Measurements from ENCODE around the gene ZP1.

The ZP1 gene

DNA sequence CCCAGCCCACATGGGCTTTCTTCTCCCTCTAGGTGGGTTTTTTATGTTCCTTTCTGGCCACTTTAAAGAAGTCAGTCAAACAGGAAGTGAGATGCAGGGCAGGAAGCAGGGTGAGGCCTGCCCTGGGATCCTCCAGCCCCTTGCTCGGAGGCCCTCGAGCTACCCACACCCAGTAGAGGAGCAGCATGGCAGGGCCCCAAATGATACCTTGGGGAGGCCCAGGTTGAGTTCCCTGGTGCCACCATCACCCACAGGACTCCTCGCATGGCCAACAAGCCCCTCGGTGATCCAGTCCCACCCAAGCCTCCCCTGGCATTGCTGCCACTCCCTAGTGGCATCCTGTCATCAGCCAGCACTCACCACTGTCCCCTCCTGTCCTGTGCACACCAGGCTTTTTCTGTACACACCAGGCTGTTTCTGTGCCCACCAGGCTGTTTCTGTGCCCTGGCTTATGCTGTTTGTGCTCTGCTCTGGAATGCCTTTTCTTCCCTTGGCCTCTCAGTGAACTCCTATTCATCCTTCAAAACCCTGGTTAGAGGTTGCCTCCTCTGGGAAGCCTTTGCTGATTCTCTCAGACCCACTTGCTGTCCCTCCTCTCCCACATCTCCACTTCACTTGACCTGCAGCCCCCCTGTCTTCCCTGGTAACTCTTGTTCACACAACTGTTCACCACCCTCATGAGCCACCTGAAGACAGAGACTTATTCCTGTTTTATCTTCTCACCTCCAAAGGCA lies 8.4 kb upstream of the ZP1 start:
- peaks cover 0 to 8% of the 10 kb centered on the region in 2 donors for H3K27me3 Mint-ChIP-seq
- no peaks in the 10 kb centered on the region for H3K36me3 Mint-ChIP-seq (ENCODE audit: insufficient read depth)
- DNase-seq (no peak), ATAC-seq (replicated peaks) (no peak)
- H3K9me3 Mint-ChIP-seq, result no peaks in the 10 kb centered on the region
- no peak overlapping the region for H3K4me3 Mint-ChIP-seq
- H3K4me1 Mint-ChIP-seq (ENCODE audit: low read depth in 2 of 2), result peaks cover 5 to 7% of the 10 kb centered on the region in 2 donors
- H3K27ac Mint-ChIP-seq, result peak overlapping the region; percentile 18 to 73

DNA sequence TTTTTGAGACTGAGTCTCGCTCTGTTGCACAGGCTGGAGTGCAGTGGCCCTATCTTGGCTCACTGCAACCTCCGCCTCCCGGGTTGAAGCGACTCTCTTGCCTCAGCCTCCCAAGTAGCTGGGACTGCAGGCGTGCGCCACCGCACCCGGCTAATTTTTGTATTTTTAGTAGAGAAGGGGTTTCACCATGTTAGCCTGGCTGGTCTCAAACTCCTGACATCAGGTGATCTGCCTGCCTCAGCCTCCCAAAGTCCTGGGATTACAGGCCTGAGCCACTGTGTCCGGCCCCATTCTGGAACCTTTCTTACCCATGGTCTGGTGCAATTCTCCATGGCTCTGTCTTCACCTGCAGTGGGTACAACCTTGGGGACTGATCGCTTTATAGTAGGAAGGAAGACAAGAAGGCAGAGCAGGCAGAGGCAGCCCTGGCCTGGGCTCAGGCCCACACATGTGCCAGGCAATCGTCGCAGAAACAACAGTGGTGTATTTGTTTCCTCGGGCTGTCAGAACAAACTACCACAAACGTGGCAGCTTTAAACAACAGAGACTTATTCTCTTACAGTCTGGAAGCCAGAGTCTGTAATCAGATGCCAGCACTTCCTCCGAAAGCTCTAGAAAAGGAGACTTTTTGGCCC lies 7.6 kb upstream of the ZP1 start:
- Mint-ChIP-seq H3K9me3 (no peaks in the 10 kb centered on the region), H3K4me1 (ENCODE audit: low read depth in 2 of 2) (peaks cover 5 to 7% of the 10 kb centered on the region in 2 donors), H3K27ac (peak overlapping the region in 1 of 2 donors; percentile 18), H3K36me3 (ENCODE audit: insufficient read depth) (no peaks in the 10 kb centered on the region), H3K4me3 (no peak overlapping the region), H3K27me3 (peaks cover 0 to 8% of the 10 kb centered on the region in 2 donors)
- ATAC-seq (replicated peaks) (no peak), DNase-seq (no peak)

DNA sequence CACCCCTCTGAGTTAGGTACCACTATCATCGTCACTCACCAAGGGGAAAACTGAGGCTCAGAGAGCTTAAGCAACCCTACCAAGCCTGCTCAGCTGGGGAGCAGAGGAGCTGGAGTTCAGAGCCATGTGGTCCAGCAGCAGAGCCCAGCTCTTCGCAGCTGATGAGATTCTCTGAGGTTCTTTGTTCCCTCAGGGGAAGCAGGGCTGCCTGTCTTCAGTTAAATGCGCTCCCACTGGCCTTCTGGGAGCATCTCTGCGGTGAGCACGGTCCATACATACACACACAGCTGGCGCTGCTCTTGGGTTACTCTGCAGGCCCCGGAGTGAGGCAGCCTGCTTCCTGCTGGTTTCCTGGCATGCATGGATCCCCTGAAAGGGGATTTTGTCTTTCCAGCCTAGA lies 6.4 kb upstream of the ZP1 start:
- DNase-seq (no peak), ATAC-seq (replicated peaks) (no peak)
- peaks cover 0 to 8% of the 10 kb centered on the region in 2 donors for H3K27me3 Mint-ChIP-seq
- H3K36me3 Mint-ChIP-seq (ENCODE audit: insufficient read depth), result no peaks in the 10 kb centered on the region
- no peak overlapping the region for H3K27ac Mint-ChIP-seq
- H3K9me3 Mint-ChIP-seq, result no peaks in the 10 kb centered on the region
- peaks cover 5 to 7% of the 10 kb centered on the region in 2 donors for H3K4me1 Mint-ChIP-seq (ENCODE audit: low read depth in 2 of 2)
- H3K4me3 Mint-ChIP-seq, result no peak overlapping the region

DNA sequence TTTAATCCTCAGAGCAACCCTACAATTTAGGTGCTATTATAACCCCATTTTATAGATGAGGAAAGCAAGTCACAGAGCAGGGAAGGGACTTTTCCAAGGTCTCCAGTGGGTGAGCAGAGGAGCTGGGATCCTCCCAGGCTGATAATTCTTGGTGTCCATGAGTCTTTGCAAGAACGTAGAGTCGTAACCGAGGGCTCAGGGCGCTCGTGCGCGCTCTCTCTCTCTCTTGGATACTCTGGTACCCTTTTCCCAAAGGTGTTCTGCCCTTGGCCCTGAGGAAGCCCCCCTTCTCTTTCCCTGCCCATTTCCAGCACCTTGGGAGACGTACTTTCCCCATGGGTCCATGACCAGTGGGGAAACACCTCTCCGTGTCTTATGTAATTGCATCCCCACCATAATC lies 5.2 kb upstream of the ZP1 start:
- Mint-ChIP-seq H3K27me3 (peaks cover 0 to 8% of the 10 kb centered on the region in 2 donors), H3K4me3 (no peak overlapping the region), H3K27ac (no peak overlapping the region), H3K9me3 (no peaks in the 10 kb centered on the region), H3K36me3 (ENCODE audit: insufficient read depth) (no peaks in the 10 kb centered on the region), H3K4me1 (ENCODE audit: low read depth in 2 of 2) (peaks cover 5 to 7% of the 10 kb centered on the region in 2 donors)
- ATAC-seq (replicated peaks) (no peak), DNase-seq (no peak)

DNA sequence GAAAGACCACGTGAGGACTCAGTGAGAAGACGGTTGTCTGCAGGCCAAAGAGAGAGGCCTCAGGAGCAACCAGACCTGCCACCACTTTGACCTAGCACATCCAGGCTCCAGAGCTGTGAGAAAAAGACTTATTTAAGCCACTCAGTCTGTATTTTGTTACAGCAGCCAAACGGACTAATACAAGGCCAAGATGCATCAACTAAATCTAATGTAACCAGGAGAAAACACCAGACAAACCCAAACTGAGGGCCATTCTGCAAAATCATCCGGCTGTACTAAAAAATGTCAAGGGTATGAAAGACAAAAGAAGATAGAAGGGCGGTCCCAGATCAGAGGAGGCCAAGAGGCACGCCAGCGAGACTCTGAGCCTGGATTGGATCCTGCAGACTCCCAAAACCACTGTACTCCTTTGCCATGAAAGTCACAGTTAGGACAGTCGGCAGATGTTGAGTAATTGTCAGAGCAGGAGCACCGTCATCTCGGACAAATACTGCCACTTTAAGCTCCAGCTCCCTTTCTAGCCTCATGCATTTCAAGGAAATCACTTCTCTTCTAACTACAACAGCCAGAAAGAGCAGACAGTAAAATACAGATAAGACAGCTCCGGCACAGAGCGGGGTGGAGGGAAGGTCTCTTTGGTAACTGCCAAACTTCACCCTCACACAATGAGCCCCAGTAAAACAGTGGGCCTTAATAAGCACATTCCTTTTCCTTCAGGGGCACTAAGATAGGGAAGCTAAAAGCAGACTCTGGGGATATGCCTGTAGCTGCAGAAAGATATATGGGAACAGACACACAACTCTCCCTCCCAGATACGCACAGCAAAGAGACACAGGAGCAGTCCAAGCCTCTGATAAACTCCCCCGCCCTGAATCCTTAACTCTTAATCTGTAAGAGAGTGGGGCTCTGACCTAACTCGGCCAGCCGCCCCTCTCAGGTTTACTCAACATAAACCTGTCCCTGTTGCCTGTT lies 3.5 kb upstream of the ZP1 start:
- peak overlapping the region in 1 of 2 donors; percentile 30 for H3K27ac Mint-ChIP-seq
- H3K36me3 Mint-ChIP-seq (ENCODE audit: insufficient read depth), result no peaks in the 10 kb centered on the region
- H3K9me3 Mint-ChIP-seq, result no peaks in the 10 kb centered on the region
- DNase-seq, result no peak
- no peak overlapping the region for H3K4me3 Mint-ChIP-seq
- peaks cover 0 to 14% of the 10 kb centered on the region in 2 donors for H3K27me3 Mint-ChIP-seq
- H3K4me1 Mint-ChIP-seq (ENCODE audit: low read depth in 2 of 2), result peaks cover 0 to 5% of the 10 kb centered on the region in 2 donors
- ATAC-seq (replicated peaks), result no peak

DNA sequence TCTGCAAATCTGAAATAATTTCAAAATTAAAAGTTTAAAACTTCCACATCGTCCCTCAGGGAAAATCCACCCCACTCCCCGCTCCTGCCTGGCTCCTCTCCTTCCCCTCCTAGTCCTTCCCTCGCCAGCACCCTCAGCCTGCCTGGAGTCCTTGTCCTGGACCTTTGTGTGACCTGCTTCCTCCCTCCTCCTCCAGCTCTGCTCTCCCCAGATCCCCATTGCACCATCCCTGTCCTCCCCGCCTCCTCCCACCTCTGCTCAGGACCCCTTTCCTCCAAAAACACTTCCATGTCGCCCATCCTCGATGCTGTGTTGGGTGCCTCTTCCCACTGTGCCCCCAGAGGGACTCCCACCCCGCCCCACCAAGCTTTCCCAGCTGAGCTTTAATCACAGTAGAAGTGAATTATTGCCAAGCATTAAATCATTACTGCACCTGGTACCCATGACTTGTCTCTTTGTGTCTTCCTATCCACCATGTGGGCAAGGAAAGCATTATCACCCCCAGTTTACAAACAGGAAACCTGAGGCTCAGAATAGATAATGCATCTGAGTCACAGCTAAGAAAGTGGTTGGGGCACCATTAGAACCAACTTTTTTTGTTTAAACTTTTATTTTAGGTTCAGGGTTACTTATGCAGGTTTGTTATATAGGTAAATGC lies 2.4 kb upstream of the ZP1 start:
- Mint-ChIP-seq H3K36me3 (ENCODE audit: insufficient read depth) (no peaks in the 10 kb centered on the region), H3K9me3 (no peaks in the 10 kb centered on the region), H3K27ac (no peak overlapping the region), H3K4me3 (no peak overlapping the region), H3K27me3 (peaks cover 6 to 25% of the 10 kb centered on the region in 2 donors), H3K4me1 (ENCODE audit: low read depth in 2 of 2) (peaks cover 0 to 3% of the 10 kb centered on the region in 2 donors)
- no peak for ATAC-seq (replicated peaks)
- DNase-seq, result no peak

DNA sequence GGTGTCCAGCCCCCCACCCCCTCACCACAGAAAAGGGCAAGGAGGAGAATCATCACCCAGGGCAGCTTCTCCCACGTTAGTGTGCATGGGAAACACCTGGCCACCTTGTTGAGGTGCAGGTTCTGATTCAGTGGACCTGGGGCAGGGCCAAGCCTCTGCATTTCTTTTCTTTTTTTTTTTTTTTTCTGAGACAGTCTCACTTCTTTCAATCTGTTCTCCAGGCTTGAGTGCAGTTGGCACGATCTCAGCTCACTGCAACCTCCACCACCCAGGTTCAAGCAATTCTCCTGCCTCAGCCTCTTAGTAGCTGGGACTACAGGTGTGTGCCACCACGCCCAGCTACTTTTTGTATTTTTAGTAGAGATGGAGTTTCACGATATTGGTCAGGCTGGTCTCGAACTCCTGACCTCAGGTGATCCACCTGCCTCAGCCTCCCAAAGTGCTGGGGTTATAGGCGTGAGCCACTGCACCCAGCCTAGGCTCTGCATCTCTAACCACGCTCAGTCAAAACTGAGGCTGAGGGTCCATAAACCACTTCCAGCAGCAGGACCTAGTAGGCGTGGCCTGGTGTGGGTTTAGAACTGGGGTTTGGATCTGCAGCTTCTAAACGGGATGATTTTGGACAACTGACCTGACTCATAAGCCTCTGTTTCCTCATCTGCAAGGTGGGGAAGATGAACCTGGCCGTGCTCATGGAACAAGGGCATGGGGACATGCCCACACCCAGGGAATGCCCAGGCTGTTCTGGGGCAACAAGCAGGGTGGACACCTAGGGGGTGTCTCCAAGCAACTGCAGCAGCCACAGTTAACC lies 734 bp downstream of the ZP1 start:
- Mint-ChIP-seq H3K27me3 (peaks cover 6 to 19% of the 10 kb centered on the region in 2 donors), H3K9me3 (no peaks in the 10 kb centered on the region), H3K27ac (no peak overlapping the region), H3K4me1 (ENCODE audit: low read depth in 2 of 2) (peaks cover 0 to 15% of the 10 kb centered on the region in 2 donors), H3K4me3 (no peak overlapping the region), H3K36me3 (ENCODE audit: insufficient read depth) (no peaks in the 10 kb centered on the region)
- DNase-seq (no peak), ATAC-seq (replicated peaks) (no peak)

DNA sequence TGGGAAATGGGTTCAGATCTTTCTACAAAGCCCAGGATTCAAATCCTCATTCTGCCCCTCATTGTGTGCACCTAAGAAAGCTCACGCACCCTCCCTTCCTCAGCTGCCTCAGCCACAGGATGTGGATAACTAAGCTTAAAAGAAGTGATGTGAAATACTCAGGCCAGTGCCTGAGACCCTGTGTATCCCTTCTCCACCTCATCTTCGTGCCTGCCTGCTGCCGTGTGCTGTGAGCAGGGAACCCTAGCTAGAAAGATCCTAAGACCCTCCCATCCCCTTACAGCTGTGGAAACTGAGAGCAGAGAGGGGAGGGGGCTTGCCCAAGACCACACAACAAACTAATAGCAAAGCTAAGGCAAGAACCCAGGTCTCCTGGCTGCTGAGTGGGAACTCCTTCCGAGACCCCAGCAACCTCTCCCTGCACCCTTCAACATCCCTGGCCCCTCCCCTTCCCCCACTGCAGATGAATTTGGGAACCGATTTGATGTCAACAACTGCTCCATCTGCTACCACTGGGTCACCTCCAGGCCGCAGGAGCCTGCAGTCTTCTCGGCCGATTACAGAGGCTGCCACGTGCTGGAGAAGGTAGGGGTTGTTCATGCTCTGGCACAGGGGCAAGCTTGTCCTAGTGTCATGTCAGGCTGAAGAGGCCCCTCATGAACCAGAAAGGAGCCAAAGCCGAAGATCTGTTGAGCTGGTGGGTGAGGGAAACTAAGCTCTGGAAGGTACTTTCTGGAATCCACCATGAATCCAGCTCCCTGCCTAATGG lies 1.5 kb downstream of the ZP1 start:
- H3K36me3 Mint-ChIP-seq (ENCODE audit: insufficient read depth), result no peaks in the 10 kb centered on the region
- DNase-seq, result no peak
- no peak overlapping the region for H3K27ac Mint-ChIP-seq
- no peaks in the 10 kb centered on the region for H3K9me3 Mint-ChIP-seq
- H3K4me3 Mint-ChIP-seq, result no peak overlapping the region
- H3K4me1 Mint-ChIP-seq (ENCODE audit: low read depth in 2 of 2), result peaks cover 0 to 17% of the 10 kb centered on the region in 2 donors
- H3K27me3 Mint-ChIP-seq, result peaks cover 6 to 19% of the 10 kb centered on the region in 2 donors
- ATAC-seq (replicated peaks), result no peak

DNA sequence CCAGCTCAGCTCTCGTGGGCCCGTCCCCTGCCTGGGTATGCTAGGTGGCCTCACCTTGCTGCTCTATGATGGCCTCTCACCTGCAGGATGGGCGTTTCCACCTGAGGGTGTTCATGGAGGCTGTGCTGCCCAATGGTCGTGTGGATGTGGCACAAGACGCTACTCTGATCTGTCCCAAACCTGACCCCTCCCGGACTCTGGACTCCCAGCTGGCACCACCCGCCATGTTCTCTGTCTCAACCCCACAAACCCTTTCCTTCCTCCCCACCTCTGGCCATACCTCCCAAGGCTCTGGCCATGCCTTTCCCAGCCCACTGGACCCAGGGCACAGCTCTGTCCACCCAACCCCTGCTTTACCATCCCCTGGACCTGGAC lies 2.1 kb downstream of the ZP1 start:
- DNase-seq (no peak), ATAC-seq (replicated peaks) (no peak)
- Mint-ChIP-seq H3K9me3 (no peaks in the 10 kb centered on the region), H3K4me3 (no peak overlapping the region), H3K27me3 (peaks cover 6 to 19% of the 10 kb centered on the region in 2 donors), H3K4me1 (ENCODE audit: low read depth in 2 of 2) (peaks cover 0 to 17% of the 10 kb centered on the region in 2 donors), H3K27ac (no peak overlapping the region), H3K36me3 (ENCODE audit: insufficient read depth) (no peaks in the 10 kb centered on the region)

DNA sequence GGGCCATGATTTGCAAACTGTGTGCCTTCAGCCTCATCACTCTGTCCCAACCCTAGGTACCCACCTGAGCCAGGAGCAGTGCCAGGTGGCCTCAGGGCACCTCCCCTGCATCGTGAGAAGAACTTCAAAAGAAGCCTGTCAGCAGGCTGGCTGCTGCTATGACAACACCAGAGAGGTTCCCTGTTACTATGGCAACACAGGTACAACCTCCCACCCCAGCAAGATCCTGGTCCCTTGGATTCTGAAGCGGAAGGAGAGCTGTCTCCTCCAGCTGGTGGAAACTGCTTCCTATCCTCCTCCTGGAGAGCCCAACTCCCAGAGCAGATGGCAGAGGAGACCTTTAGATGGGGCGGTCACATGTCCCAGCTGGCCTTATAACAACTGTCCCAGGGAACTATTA lies 2.9 kb downstream of the ZP1 start:
- Mint-ChIP-seq H3K27ac (no peak overlapping the region), H3K4me3 (no peak overlapping the region), H3K9me3 (no peaks in the 10 kb centered on the region), H3K27me3 (peaks cover 6 to 19% of the 10 kb centered on the region in 2 donors), H3K36me3 (ENCODE audit: insufficient read depth) (no peaks in the 10 kb centered on the region), H3K4me1 (ENCODE audit: low read depth in 2 of 2) (peaks cover 0 to 17% of the 10 kb centered on the region in 2 donors)
- DNase-seq, result no peak
- ATAC-seq (replicated peaks), result no peak

DNA sequence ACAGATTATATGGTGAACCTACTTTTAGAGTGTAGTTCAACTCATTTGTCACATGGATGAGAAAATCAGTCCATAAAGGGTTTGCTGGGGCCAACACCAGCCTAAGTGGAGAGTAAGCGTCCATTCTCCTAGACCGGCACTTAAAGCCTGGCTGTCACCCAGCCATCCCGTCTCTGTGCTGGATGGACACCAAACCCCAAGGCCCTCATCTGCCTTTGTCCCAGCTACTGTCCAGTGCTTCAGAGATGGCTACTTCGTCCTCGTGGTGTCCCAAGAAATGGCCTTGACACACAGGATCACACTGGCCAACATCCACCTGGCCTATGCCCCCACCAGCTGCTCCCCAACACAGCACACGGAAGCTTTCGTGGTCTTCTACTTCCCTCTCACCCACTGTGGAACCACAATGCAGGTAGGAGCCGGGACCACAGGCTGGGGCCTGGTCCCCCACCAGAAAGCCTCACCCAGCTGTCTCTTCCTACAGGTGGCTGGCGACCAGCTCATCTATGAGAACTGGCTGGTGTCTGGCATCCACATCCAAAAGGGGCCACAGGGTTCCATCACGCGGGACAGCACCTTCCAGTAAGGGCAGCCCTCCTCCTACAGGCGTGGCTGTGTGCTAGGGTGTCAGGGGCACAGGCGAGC lies 3.5 kb downstream of the ZP1 start:
- ATAC-seq (replicated peaks), result no peak
- Mint-ChIP-seq H3K4me3 (no peak overlapping the region), H3K4me1 (ENCODE audit: low read depth in 2 of 2) (peaks cover 0 to 17% of the 10 kb centered on the region in 2 donors), H3K27me3 (peaks cover 6 to 19% of the 10 kb centered on the region in 2 donors), H3K36me3 (ENCODE audit: insufficient read depth) (no peaks in the 10 kb centered on the region), H3K9me3 (no peaks in the 10 kb centered on the region), H3K27ac (peak overlapping the region in 1 of 2 donors; percentile 15)
- DNase-seq, result no peak
